Measurements from ENCODE around the gene SLC25A34.

DNA sequence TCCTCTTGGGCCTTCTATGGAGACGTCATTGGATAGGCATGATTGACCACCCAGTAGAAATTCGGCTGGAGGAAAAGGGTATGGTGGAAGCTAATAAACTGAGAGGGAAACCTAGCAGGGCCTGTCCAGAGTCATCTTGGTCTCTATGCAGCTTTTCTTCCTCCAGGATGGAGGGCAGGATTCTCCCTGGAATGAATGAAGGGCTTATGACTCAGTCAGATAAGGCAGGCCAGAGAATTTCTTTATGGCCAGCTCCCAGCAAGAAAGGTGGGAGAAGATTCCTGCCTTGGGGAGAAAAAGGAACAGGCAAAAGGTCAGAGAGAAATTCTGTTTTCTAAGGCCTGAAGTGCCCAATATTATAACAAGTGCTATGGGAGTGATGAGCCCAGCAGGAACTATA is 39.6 kb downstream of the SLC25A34 start:
- TF ChIP-seq, protein P1, sequence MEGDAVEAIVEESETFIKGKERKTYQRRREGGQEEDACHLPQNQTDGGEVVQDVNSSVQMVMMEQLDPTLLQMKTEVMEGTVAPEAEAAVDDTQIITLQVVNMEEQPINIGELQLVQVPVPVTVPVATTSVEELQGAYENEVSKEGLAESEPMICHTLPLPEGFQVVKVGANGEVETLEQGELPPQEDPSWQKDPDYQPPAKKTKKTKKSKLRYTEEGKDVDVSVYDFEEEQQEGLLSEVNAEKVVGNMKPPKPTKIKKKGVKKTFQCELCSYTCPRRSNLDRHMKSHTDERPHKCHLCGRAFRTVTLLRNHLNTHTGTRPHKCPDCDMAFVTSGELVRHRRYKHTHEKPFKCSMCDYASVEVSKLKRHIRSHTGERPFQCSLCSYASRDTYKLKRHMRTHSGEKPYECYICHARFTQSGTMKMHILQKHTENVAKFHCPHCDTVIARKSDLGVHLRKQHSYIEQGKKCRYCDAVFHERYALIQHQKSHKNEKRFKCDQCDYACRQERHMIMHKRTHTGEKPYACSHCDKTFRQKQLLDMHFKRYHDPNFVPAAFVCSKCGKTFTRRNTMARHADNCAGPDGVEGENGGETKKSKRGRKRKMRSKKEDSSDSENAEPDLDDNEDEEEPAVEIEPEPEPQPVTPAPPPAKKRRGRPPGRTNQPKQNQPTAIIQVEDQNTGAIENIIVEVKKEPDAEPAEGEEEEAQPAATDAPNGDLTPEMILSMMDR (IDR thresholded peaks at IDR 0.05): no peak
- TF ChIP-seq POLR2A (IDR thresholded peaks at IDR 0.05): no peak

Measured in lower leg skin (tissue), 3 donors.